H1 (cell line): Measurements from ENCODE around the gene HOXA10. TPM values are rescaled to one million over a fixed set of nuclear protein-coding genes. Genes with fewer than 3 reads are reported as not detected.

Source experiments
- BCL11A ChIP-seq, 2 experiments: IDR thresholded peaks; one replicate each; pipeline ENCODE4 v1.6.1; 2011; ENCODE audit warnings: low read depth in 2 of 2, low read length in 2 of 2, mild to moderate bottlenecking in 2 of 2
- CHD2 ChIP-seq: IDR thresholded peaks from 2 replicates; pipeline ENCODE4 v1.6.1; 2012; ENCODE audit warnings: low read length, improper control_type of control experiment
- EZH2 ChIP-seq: fragments of 200-600 bp; sonication (generic); IDR thresholded peaks from 2 replicates; pipeline ENCODE4 v1.7.1; 2012; ENCODE audit warnings: low read depth, mild to moderate bottlenecking, moderate library complexity, low read length, inconsistent platforms; ENCODE audit not compliant: severe bottlenecking
- HDAC2 ChIP-seq, 2 experiments: fragments of 300-600 bp in 1 of 2; sonication (generic) in 1 of 2; IDR thresholded peaks; 2 replicates each; pipeline ENCODE4 v1.6.1; 2011 to 2012; ENCODE audit warnings: low read depth in 2 of 2, low read length in 2 of 2, mild to moderate bottlenecking in 2 of 2, moderate library complexity in 2 of 2, borderline replicate concordance in 1 of 2, inconsistent platforms in 1 of 2
- HDAC6 ChIP-seq: IDR thresholded peaks from one replicate; pipeline ENCODE4 v1.7.1; 2012; ENCODE audit warnings: low read depth, mild to moderate bottlenecking, inconsistent platforms, low read length, moderate library complexity
- KDM4A ChIP-seq: IDR thresholded peaks from one replicate; pipeline ENCODE4 v1.7.1; 2012; ENCODE audit warnings: low read depth, mild to moderate bottlenecking, moderate library complexity, low read length, inconsistent platforms; ENCODE audit not compliant: severe bottlenecking
- MAX ChIP-seq: IDR thresholded peaks from 2 replicates; pipeline ENCODE4 v1.6.1; 2012; ENCODE audit warnings: inconsistent platforms
- PHF8 ChIP-seq: fragments of 200-600 bp; sonication (generic); conservative IDR thresholded peaks from 2 replicates; pipeline ENCODE4 v1.7.1; 2012; ENCODE audit warnings: low read depth, mild to moderate bottlenecking, inconsistent platforms, low read length, moderate library complexity
- POU5F1 ChIP-seq: IDR thresholded peaks from 2 replicates; pipeline ENCODE4 v1.6.1; 2011; ENCODE audit warnings: low read depth, mild to moderate bottlenecking, low read length, moderate library complexity
- RAD21 ChIP-seq, 2 experiments: IDR thresholded peaks in 1 of 2; conservative IDR thresholded peaks in 1 of 2; 2 replicates each; pipeline ENCODE4 v1.6.1; 2011; ENCODE audit warnings: low read depth in 2 of 2, low read length in 2 of 2, improper control_type of control experiment in 1 of 2, inconsistent platforms in 1 of 2, mild to moderate bottlenecking in 1 of 2, moderate library complexity in 1 of 2
- RBBP5 ChIP-seq: IDR thresholded peaks from 2 replicates; pipeline ENCODE4 v1.7.1; 2012; ENCODE audit warnings: low read depth, mild to moderate bottlenecking, inconsistent platforms, low read length, moderate library complexity, borderline replicate concordance
- SAP30 ChIP-seq: fragments of 300-600 bp; sonication (generic); IDR thresholded peaks from 2 replicates; pipeline ENCODE4 v1.7.1; 2012; ENCODE audit warnings: low read length, moderate library complexity, mild to moderate bottlenecking, inconsistent platforms; ENCODE audit not compliant: insufficient read depth, insufficient replicate concordance
- SP4 ChIP-seq: IDR thresholded peaks from 2 replicates; pipeline ENCODE4 v1.6.1; 2012; ENCODE audit warnings: low read length, inconsistent platforms
- SRF ChIP-seq: IDR thresholded peaks from 2 replicates; pipeline ENCODE4 v1.6.1; 2011; ENCODE audit warnings: mild to moderate bottlenecking, low read depth, low read length, moderate library complexity
- TAF1 ChIP-seq: IDR thresholded peaks from 2 replicates; pipeline ENCODE4 v1.6.1; 2011; ENCODE audit warnings: mild to moderate bottlenecking, low read depth, low read length
- TAF7 ChIP-seq: optimal IDR thresholded peaks from 2 replicates; pipeline ENCODE3; 2011; ENCODE audit warnings: low read depth, mild to moderate bottlenecking, inconsistent platforms, low read length, moderate library complexity, borderline replicate concordance
- TBP ChIP-seq: IDR thresholded peaks from 2 replicates; pipeline ENCODE4 v1.6.1; 2011; ENCODE audit warnings: low read depth, low read length, improper control_type of control experiment
- TCF12 ChIP-seq: IDR thresholded peaks from 2 replicates; pipeline ENCODE4 v1.6.1; 2011; ENCODE audit warnings: low read depth, mild to moderate bottlenecking, low read length
- ZNF274 ChIP-seq: IDR thresholded peaks from 2 replicates; pipeline ENCODE4 v1.7.0; 2012; ENCODE audit warnings: low read length, borderline replicate concordance; ENCODE audit errors: extremely low read depth
- polyA plus RNA-seq, 7 experiments: library from polyadenylated mRNA; depleted of rRNA in 3 of 7; stranded (reverse) in 5 of 7; unstranded in 2 of 7; fragments of >200 nt in 5 of 7; fragments of 200-250 nt in 2 of 7; gene quantifications; 1 replicate in 5 of 7; 2 replicates in 1 of 7; 4 replicates in 1 of 7; pipeline versions ENCODE4 v1.2.1 to v1.2.3, GENCODE V29; 2011 to 2013; ENCODE audit warnings: missing spikeins in 2 of 7, mixed read lengths in 2 of 7
- total RNA-seq: library from RNA; stranded (reverse); fragmentation: NEBNext Ultra II Directional; extraction: Animal tissue kit (Norgen Biotek cat#: 25700); gene quantifications from 2 replicates; pipeline ENCODE4 v1.2.1, GENCODE V29; 2021
- TF ChIP-seq, protein P1 (sequence below): IDR thresholded peaks from 2 replicates; pipeline ENCODE4 v1.6.1; 2012; ENCODE audit warnings: inconsistent platforms
- TF ChIP-seq, protein P2 (sequence below): IDR thresholded peaks from 2 replicates; pipeline ENCODE4 v1.6.1; 2011; ENCODE audit warnings: low read length, improper control_type of control experiment

Gene HOXA10
- total and polyA plus RNA-seq, 2 of the 8 experiments (the other 6 are each of a cell fraction or from before 2014, with no cell fraction given), result not detected

DNA sequence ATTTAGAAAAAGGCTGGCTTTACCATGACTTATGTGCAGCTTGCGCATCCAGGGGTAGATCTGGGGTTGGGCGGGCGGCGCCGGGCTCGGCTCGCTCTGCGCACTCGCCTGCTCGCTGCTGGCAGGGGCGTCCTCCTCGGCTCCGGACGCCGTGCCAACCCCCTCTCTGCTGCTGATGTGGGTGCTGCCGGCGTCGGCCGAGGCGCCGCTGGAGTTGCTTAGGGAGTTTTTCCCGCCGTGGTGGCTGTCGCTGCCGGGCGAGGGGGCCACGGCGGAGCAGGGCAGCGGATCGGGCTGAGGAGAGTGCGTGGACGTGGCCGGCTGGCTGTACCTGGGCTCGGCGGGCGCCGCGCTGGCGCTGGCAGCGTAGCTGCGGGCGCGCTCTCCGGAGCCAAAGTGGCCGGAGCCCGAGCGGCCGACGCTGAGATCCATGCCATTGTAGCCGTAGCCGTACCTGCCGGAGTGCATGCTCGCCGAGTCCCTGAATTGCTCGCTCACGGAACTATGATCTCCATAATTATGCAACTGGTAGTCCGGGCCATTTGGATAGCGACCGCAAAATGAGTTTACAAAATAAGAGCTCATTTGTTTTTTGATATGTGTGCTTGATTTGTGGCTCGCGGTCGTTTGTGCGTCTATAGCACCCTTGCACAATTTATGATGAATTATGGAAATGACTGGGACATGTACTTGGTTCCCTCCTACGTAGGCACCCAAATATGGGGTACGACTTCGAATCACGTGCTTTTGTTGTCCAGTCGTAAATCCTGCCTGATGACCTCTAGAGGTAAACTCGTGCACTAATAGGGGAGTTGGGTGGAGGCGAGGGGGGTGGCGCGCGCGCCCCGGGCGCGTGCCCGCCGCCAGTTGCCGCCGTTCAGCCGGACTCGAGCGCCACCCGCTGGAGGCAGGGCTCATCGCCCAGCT is 30.8 kb downstream of the HOXA10 start, which contains the start of gene HOXA5 (continued):
- TF ChIP-seq ZNF274, result no peak
- TF ChIP-seq SRF, result peak; percentile 81; the same call in 1 of the 2 replicates
- no peak for TF ChIP-seq HDAC6
- TF ChIP-seq, protein P1, sequence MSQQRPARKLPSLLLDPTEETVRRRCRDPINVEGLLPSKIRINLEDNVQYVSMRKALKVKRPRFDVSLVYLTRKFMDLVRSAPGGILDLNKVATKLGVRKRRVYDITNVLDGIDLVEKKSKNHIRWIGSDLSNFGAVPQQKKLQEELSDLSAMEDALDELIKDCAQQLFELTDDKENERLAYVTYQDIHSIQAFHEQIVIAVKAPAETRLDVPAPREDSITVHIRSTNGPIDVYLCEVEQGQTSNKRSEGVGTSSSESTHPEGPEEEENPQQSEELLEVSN, result peak; percentile 45
- TF ChIP-seq TBP, result no peak
- no peak for TF ChIP-seq POU5F1
- peak; percentile 79 for TF ChIP-seq MAX
- no peak for TF ChIP-seq SAP30
- TF ChIP-seq CHD2, result no peak
- TF ChIP-seq HDAC2 (IDR thresholded peaks at IDR 0.05; ENCODE audit: borderline replicate concordance in 1 of 2, low read depth in 2 of 2, low read length in 2 of 2), result no peak
- TF ChIP-seq KDM4A, result peak; percentile 75
- TF ChIP-seq BCL11A (IDR thresholded peaks at IDR 0.05; ENCODE audit: low read depth in 2 of 2, low read length in 2 of 2), result no peak
- TF ChIP-seq PHF8, result no peak
- TF ChIP-seq RAD21 (IDR thresholded peaks at IDR 0.05 in 1 of 2, conservative IDR thresholded peaks at IDR 0.05 in 1 of 2; ENCODE audit: low read depth in 2 of 2, low read length in 2 of 2), result peak; percentile 93 to 97
- TF ChIP-seq TAF1, result no peak
- TF ChIP-seq RBBP5, result no peak
- no peak for TF ChIP-seq SP4
- peak; percentile 90 for TF ChIP-seq EZH2
- no peak for TF ChIP-seq TAF7
- TF ChIP-seq TCF12, result no peak
- TF ChIP-seq, protein P2, sequence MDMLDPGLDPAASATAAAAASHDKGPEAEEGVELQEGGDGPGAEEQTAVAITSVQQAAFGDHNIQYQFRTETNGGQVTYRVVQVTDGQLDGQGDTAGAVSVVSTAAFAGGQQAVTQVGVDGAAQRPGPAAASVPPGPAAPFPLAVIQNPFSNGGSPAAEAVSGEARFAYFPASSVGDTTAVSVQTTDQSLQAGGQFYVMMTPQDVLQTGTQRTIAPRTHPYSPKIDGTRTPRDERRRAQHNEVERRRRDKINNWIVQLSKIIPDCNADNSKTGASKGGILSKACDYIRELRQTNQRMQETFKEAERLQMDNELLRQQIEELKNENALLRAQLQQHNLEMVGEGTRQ, result peak; percentile 69
